HG03558 (cell line): ENCODE data around the gene JPH2.
"Not testable (repeated sequence)": the region's sequence is repeated elsewhere in the genome, so short reads cannot be mapped to it uniquely, and the experiment has no call there.

ENCODE experiments used
- ATAC-seq: cut with Tn5 transposase; IDR thresholded peaks from one replicate; pipeline ENCODE4 v1.9.1; 2021; ENCODE audit warnings: moderate number of reproducible peaks; ENCODE audit not compliant: unreplicated experiment; ENCODE audit errors: extremely low read depth

JPH2 gene

DNA sequence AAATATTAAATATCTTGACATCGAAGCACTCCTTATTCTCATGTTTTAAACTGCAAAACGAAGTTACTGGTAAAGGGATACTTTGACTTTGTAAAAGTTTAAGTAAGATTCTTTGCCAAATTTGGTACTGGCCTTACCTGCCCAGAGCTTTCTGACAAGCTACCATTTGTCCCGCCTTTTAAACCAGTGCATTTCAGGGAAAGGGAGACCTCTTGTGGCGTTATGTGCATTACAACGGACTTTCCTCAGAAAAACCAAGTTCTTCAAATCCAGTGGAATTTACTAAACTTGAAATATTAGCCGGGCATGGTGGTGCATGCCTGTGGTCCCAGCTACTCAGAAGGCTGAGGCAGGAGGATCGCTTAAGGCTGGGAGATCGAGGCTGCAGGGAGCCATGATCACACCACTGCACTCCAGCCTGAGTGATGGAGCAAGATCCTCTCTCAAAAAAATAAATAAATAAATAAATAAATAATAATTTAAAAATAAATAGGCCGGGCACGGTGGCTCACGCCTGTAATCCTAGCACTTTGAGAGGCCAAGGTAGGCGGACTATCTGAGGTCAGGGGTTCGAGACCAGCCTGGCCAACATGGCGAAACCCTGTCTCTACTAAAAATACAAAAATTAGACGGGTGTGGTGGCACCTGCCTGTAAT, 3.3 kb upstream of the JPH2 start:
- not testable (repeated sequence) for ATAC-seq

DNA sequence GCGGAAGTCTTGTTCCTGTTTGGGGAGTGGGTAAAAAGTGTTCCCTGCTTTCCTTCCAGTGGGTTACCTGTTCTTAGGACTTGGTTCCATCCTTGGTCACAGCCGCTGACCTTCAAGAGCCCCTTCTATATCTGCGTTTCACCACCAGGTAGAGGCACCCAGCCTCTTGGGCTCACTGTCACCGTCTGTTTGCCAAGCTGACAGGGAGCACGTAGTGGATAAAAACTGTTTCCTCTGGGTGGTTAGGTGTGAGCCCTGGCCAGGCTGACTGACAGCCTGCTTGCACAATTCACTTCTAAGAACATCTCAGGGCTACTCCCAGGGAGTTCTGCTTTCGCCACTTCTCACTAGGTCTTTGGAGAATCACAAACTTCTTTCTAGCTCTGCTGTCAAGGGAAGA, 1.8 kb upstream of the JPH2 start:
- ATAC-seq: no peak

DNA sequence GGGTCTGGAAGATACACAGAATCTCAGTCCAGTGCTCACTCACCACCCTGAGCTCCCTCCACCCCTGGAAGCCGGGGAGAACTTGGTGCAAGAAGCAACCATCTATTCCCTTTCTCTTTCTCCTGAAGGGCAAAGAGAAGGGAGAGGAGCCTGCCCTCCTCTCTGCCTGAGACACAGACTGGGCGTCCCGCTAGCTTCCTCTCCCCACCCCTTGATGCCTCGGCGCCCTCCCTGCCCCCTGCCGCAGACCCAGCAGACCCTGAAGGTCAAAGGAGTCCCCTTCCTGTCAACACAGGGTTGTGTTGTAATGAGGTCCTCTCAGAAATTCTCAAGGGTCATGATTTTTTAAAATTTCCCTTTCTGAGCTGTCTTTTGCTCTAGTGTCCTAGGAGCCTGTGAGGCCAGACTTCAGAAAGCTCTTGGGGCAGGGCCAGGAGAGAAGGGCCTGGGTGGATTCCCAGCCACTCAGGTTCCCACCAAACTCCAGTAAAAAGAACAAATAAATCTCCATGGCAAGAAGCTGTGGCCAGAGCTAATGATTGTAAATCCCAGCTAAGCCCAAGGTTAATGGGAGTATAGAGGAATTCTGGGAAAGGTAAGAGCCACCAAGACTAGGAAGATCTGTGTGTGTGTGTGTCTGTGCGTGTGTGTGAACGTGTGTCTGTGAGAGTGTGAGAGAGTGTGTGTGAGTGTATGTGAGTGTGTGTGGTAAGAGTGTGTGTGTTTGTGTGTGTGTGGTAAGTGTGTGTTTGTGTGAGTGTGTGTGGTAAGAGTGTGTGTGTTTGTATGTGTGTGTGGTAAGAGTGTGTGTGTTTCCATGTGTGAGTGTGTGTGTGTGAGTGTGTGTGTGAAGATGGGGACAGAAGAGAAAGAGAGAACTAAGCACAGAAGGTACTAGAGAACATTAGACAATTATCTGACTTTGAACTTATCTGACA, 1.1 kb upstream of the JPH2 start:
- ATAC-seq: no peak

DNA sequence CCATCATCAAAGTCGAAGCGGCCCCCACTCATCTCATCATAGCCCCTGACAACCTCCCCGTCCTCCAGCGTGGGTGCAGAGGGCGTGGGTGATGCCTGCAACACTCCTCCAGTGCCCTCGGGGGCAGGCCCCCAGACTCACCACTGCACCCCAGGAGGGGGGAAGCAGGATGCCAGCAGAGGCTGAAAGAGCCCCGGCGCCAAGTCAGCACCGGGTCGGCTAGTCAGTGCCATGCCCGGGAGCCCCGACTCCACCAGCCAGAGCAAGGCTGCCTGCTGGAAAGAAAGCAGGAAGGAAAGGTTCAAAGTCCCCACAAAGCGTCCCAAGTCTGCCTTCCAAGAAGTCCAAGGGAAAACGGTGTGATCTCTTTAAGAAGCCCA, 324 bp downstream of the JPH2 start:
- no peak for ATAC-seq

DNA sequence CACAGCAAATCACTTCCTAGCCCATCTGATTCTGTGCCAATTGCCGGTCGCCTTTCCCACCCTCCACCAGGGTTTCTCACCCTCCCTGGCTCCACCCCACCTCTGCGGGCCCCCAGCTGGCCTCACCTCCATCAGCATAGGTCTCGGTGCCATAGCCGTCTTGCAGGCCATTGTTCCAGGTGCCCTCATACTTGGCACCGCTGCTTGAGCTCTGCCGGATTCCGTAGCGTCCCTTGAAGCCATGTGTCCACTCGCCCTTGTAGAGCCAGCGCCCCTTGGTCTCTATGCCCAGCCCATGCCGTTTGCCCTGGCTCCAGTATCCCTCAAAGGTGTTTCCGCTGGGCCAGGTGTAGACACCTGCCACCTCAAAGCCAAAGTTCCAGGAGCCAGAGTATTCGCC, 787 bp downstream of the JPH2 start:
- no peak for ATAC-seq

DNA sequence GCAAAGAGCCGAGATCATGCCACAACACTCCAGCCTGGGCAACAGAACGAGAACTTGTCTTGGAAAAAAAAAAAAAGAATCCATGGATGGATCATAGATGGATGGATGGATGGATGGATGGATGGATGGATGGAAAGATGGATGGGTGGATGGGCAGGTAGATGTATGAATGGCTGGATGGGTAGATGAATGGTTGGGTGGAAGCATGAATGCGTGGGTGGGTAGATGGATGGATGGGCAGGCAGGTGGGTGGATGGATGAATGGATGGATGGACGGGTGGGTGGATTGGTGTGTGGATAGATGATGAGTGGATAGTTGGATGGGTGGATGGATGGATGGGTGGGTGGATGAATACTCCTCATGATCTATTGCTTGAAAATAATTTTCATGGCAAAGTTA, 1.4 kb downstream of the JPH2 start:
- ATAC-seq: no peak

DNA sequence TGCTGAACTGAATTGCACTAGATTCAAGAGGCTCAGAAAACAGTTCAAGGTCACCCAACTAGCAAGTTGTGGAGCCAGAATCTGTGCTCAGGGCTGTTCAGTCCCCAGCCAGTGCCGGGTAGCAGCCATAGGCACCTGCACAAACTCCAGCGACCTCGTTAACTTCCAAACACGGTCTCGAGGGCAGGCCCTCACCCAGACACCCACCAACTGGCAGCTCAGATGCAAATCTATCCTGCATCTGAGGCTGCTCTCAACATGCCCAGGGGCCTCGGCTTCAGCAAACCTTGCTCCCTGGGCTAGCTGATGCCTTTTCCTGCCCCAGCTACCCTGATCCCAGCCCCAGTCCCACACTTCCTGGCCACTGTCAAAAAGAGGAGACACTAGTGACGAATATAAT, 3.7 kb downstream of the JPH2 start:
- ATAC-seq: no peak

DNA sequence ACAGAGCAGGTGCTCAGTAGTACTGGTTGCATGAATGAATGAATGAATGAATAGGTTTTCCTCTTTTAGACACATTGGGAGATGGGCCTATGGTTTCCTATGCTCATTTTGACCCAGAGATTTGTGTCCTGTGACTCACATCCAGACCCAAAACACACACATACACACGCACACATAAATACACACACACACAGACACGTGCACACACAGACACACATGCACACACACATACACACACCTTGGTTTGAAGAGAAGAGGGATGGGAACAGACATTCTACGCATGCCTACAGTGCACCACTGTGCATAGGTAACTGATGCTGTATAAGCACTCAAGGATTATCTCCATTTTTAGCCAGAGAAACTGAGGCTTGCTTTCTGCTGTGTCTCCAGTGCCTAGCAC, 4.1 kb downstream of the JPH2 start:
- ATAC-seq: no peak

DNA sequence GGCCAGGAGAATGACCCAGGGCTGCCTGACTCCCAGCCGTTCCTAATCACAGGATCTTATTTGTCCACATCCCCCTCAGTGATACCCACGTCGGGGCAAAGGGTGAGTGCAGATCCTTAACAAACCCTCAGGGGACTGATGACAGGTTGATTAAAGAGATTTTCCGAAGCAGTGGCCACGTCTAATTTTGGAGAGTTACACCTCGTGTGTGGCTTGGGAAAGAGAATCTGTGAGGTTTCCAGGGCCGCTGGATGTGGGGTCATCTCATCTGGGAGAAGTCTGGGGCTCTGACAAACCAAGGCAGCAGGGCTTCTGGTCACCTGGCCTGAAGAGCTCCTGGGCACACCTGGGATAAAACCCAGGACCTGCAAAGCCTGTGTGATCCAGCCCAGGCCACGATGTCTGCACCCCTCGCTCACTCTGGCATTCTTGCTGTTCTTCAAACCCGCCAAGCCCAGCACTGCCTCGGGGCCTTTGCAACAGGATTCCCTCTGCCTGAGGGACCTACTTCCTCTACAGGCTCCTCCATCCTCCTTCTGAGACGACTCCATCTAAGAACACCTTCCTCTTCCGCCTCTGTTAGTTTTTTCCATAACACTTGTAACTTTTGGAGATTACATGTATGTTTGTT, 4.7 kb downstream of the JPH2 start:
- no peak for ATAC-seq

DNA sequence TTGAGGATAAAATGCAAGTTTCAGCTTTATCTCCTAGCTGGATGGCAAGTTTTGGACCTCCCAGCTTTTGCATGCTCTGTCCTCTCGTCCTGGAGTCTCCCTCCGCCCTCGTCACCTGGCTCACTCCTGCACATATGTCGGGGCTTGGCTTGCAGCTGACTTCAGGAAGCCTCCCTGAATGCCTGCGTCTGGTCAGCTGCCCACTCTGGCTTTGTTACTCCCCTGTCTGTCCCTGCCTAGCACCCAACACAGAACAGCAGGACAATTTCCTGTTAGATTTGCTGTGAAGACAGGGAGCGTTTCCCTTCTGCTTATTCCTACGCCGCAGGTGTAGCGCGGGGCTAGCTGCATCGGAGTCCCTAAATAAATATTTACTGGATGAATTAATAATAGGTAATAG, 5.4 kb downstream of the JPH2 start:
- no peak for ATAC-seq

DNA sequence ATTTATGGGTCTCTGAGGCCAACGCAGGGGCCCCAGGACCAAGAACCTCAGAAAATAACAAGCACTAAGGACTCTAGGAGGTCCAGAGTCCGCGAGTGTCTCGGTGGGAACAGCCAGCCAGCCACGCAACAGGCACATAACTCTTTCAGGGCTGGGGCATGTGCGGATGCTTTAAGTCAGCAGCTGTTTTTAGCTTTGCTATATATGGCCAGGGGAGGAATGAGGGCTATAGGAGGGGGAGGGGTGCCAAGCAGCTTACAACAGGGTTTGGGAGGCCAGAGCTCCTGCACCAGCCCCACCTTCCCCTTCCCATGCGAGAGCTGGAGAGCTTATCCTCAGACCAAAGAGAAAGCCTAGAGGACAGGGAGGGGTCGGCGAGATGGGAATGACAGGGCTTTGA, 6.2 kb downstream of the JPH2 start:
- no peak for ATAC-seq

DNA sequence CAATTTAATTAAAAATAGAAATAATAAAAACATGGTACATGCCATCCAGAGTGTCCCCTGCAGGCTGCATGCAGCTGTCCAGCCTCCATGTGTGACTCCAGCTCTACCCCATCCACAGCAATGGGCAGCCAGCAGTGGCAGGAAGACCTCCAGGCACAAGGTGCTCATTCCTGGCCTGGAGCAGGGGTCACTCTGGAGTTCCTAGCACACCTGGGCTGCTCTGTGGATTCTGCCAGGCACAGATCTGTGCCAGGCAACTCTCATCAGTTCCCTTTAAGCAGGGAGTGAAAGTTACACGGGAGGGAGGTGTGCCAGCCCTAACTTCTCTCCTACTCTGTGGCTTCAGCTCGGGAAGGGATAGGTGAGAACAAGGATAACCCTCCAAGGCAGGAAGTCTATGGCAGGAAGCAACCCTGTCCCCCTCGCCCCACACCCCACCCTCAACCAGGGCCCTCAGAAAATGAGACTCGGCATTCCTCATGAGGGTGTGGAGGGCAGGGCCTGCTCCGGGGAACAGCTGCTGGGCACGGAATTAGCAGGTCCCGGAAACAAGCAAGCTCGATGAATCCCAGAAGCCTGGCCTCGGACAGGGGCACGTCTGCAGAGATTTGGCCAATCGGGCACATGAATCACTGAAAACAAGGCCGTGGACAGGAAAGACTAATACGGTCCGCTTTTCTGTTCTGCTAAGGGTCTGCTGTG, 10.0 kb downstream of the JPH2 start:
- no peak for ATAC-seq

DNA sequence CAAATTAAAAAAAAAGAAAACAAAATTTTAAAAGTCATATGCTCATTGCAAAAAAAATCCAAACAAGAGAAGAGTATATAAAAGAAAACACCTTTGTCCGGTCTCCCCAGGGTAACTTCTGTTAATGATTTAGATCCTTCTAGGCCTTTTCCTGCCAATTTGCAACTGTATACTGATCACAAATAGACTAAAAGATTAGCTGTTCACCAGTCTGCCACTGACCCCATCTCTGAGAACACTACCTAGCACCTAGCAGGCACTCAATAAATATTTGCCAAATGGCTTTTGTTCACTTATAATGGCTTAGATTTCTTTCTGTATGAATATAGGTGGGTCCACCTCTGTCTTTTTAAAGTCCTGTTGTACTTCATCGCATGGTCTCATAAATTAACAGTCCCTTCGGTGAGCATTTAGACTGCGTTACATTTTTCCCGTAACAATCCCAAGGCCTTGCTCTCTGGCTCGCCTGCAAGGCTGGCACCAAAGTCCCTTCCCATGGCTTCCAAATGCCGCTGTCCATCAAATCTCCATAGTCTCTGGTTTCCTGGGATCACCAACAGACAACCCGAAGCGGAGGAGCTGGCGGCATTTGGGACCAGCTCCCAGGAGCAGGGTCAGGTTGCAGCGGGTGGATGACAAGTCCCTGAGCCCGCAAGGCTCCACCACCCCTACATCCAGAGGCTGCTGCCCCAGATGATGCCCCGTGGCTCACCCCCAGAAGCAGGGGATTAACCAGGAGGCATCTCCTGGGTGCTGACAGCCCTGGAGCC, 11.8 kb downstream of the JPH2 start:
- no peak for ATAC-seq

DNA sequence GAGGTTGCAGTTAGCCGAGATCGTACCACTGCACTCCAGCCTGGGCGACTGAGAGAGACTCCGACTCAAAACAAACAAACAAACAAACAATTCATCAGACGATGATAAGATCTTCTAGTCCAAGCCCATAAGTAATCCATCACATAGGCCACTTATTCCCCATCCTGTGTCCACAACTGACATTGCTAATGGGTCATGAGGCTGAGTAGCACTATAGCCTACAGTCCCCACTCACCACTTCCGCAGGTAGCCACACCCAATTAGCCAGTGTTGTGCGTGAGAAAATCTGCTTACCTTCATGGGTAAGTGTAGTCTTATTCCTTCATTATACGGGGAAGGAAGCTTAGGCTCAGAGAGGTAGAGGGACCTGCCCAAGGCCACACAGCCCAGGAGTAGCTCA, 13.1 kb downstream of the JPH2 start:
- ATAC-seq: no peak

DNA sequence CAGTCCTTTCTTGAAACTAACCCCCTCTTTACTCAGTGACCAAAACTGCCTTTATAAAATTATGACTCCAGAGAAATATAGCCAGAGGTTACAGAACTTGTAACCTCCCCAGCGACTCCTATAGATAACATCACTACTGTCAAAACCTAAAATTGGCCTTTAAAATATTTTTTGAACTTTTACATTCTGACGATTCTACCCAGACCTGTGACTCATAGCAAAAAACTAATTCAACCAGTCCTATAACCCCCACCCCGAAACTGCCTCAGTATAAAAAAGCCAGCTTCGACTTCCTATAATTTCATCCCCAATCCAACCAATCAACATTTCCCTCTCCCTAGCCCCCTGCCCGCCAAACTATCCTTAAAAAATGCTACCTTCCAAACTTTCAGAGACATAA, 13.9 kb downstream of the JPH2 start:
- no peak for ATAC-seq

DNA sequence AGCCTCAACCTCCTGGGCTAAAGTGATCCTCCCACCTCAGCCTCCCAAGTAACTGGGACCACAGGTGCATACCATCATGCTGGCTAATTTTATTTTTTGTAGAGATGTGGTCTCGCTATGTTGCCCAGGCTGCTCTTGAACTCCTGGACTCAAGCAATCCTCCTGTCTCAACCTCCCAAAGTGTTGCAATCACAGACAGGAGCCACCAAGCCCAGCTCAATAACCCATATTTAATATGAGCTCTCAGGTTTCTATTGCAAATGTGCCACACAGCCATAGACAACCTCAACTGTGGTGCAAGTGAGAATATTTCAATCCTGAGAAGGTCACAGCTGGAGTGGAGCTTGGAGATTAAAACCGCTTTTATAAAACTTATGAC, 14.4 kb downstream of the JPH2 start:
- ATAC-seq: no peak

DNA sequence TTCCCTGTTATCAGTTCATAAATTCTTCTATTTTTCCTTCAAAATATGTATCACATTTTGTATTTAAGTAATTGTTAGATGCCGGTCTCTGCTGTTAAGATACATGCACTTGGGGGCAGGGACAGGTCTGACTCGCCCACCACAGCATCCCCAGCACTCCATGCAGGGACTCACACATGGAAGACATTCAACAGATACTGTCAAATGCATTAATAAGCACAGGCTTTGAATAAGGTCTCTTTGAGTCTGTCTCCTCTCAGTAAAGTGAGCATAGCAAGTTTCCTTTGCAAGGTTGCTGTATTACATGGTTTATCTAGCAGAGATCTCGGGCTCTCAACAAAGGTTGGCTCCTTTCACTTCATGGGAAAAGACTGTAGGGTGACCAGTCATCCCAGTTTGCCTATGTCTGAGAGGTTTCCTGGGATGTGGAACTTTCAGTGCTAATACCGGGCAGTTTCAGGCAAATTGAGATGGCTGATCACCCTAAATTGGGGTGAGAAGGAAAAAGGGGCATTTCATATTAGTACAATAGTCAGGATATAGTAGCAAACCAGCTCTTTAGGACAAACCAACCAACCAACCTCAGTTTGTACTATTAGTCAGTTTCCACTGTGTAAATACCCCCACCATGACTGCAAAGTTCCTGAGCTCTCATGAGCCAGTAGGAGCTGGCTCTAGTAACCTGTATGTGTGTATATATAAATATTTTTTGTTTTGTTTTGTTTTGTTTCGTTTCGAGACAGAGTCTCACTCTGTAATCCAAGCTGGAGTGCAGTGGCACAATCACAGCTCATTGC, 15.0 kb downstream of the JPH2 start:
- no peak for ATAC-seq

DNA sequence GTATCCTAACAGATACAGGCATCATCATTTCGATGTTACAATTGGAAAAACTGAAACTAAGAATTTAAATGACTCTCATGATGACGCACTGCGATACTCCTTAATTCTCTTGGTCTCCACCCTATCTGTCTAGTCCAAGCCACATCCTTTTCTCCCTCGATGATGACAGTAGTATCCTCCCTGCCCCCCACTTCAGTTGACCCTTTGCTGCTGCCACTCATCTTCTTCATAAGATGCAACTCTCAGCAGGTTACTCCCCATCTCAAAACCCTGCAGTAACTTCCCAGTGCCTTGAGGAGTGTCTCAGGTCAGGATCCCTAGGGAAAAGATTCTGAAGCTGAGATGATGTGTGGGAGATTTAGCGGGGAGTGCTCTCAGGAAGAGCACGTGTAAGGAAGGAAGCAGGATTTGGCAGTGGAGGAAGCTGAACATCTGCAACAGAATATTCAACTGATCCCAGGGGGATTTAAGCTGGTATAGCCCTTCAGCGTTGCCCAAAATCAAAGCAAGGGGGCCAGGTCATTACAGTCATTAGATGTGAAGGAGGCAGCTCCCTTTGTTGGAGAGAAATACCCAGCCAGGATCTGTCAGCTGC, 16.1 kb downstream of the JPH2 start:
- no peak for ATAC-seq

DNA sequence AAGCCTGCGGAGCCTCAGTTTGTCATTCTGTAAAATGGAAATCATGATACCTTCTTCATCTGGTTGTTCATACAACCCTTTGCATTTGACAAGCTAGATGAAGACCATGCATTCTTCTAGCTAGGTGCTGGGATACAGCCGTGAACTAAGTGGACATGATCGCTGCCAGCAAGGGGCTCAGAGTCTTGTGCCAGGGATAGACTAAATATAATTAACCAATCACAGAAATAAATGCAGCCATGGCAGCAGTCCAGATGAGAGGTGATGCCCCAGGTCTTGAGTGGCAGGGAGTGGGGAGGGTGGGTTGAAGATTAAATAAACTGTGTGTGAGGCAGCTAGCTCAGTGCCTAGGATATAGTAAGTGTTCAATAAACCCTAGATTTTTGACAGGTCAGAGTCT, 19.3 kb downstream of the JPH2 start:
- no peak for ATAC-seq
